H1 (cell line): ENCODE measurements around the gene MBNL3.

ENCODE experiments used
- CTCF ChIP-seq, 3 experiments: IDR thresholded peaks; 1 replicate in 2 of 3; 2 replicates in 1 of 3; pipeline versions ENCODE4 v1.5.1 to v1.6.1; 2011; ENCODE audit warnings: low read length in 3 of 3, mild to moderate bottlenecking in 3 of 3, inconsistent platforms in 2 of 3, low read depth in 1 of 3, moderate library complexity in 1 of 3; ENCODE audit not compliant: insufficient read depth in 1 of 3; ENCODE audit errors: control extremely low read depth in 1 of 3
- EZH2 ChIP-seq: fragments of 200-600 bp; sonication (generic); IDR thresholded peaks from 2 replicates; pipeline ENCODE4 v1.7.1; 2012; ENCODE audit warnings: low read depth, mild to moderate bottlenecking, moderate library complexity, low read length, inconsistent platforms; ENCODE audit not compliant: severe bottlenecking
- GABPA ChIP-seq: IDR thresholded peaks from 2 replicates; pipeline ENCODE4 v1.6.1; 2011; ENCODE audit warnings: mild to moderate bottlenecking, low read length, moderate library complexity, borderline replicate concordance; ENCODE audit not compliant: insufficient read depth
- GTF2F1 ChIP-seq: IDR thresholded peaks from 2 replicates; pipeline ENCODE4 v1.6.1; 2012; ENCODE audit warnings: low read depth, low read length, improper control_type of control experiment, borderline replicate concordance
- POLR2AphosphoS5 ChIP-seq: IDR thresholded peaks from 2 replicates; pipeline ENCODE4 v1.6.1; 2011; ENCODE audit warnings: low read depth, low read length
- SP4 ChIP-seq: IDR thresholded peaks from 2 replicates; pipeline ENCODE4 v1.6.1; 2012; ENCODE audit warnings: low read length, inconsistent platforms
- TAF1 ChIP-seq: IDR thresholded peaks from 2 replicates; pipeline ENCODE4 v1.6.1; 2011; ENCODE audit warnings: mild to moderate bottlenecking, low read depth, low read length

DNA sequence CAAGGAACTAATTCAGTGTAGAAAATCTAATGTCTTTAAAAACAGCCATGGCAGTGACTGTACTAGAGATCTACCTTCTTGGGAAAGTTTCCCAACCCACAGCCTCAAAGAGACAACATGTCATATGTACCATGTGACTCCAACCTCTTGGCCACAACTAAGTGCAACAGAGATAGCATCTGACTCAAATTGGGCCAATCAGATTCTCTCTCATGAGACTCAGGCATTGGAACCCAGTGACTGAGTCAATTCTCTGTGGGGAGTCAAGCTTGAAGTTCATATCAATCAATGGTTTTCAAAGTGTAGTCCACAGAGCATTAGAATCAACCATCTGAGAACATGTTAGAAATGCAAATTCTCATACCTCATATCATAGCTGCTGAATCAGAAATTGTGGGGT, 123.3 kb downstream of the MBNL3 start:
- no peak for TF ChIP-seq TAF1
- TF ChIP-seq GTF2F1, result no peak
- TF ChIP-seq POLR2AphosphoS5, result no peak
- TF ChIP-seq SP4, result no peak
- no peak for TF ChIP-seq EZH2
- no peak for TF ChIP-seq CTCF (IDR thresholded peaks at IDR 0.05; ENCODE audit: control extremely low read depth in 1 of 3, insufficient read depth in 1 of 3, low read depth in 1 of 3, low read length in 3 of 3)
- TF ChIP-seq GABPA, result no peak
